IMR-90 (cell line): Measurements from ENCODE around the gene ACVRL1. TPM values are rescaled to one million over a fixed set of nuclear protein-coding genes. Genes with fewer than 3 reads are reported as not detected.

ENCODE experiments used
- ATAC-seq: fragments of 200-7000 bp; cut with Tn5 transposase; 2 replicates; pipeline ENCODE4 v1.9.1; 2020; ENCODE audit warnings: low read depth, mild to moderate bottlenecking, moderate library complexity
- BruUV-seq: library from RNA; stranded (reverse); fragments of 400-500 nt; replicated peaks from 2 replicates; lab custom pipeline; 2021; lab: Mats Ljungman, UMichigan
- CTCF ChIA-PET: fragments of 300-600 bp; formaldehyde crosslinking; extraction: SDS; loops from one replicate; lab custom pipeline; 2021; ENCODE audit warnings: antibody characterized with exemption; lab: Yijun Ruan, JAX
- POLR2A ChIA-PET: fragments of 300-600 bp; sonication (Branson Sonifier 250); formaldehyde crosslinking; loops from one replicate; lab custom pipeline; 2022; ENCODE audit warnings: antibody characterized with exemption; ENCODE audit not compliant: unreplicated experiment; lab: Charles Lee
- DNase-seq: peaks from one replicate; pipeline ENCODE4 v3.0.0; 2013
- H2AFZ ChIP-seq: replicated peaks from 2 replicates; pipeline ENCODE3; 2013; ENCODE audit warnings: low read length, mild to moderate bottlenecking; ENCODE audit not compliant: poor library complexity
- H2AK5ac ChIP-seq: 2 replicates; pipeline ENCODE4 v1.6.1; 2013; ENCODE audit warnings: low read depth, low read length, inconsistent platforms
- H2AK9ac ChIP-seq: replicated peaks from 2 replicates; pipeline ENCODE3; 2013; ENCODE audit warnings: mild to moderate bottlenecking, low read depth, low read length, moderate library complexity; ENCODE audit not compliant: poor library complexity
- H2BK120ac ChIP-seq: 2 replicates; pipeline ENCODE4 v1.6.1; 2013; ENCODE audit warnings: low read depth, low read length, inconsistent platforms
- H2BK15ac ChIP-seq: 3 replicates; pipeline ENCODE4 v1.6.1; 2013; ENCODE audit warnings: low read depth, low read length, inconsistent platforms
- H2BK20ac ChIP-seq: 2 replicates; pipeline ENCODE4 v1.6.1; 2013; ENCODE audit warnings: low read depth, mild to moderate bottlenecking, inconsistent platforms, low read length, moderate library complexity
- H2BK5ac ChIP-seq: 2 replicates; pipeline ENCODE4 v1.6.1; 2013; ENCODE audit warnings: mild to moderate bottlenecking, low read depth, low read length, inconsistent platforms; ENCODE audit not compliant: poor library complexity, severe bottlenecking
- H3K14ac ChIP-seq: replicated peaks from 2 replicates; pipeline ENCODE4 v1.6.1; 2013; ENCODE audit warnings: low read depth, low read length, inconsistent platforms
- H3K18ac ChIP-seq: 2 replicates; pipeline ENCODE4 v1.6.1; 2013; ENCODE audit warnings: low read depth, low read length, control low read depth
- H3K23ac ChIP-seq: 2 replicates; pipeline ENCODE4 v1.6.1; 2013; ENCODE audit warnings: low read depth, low read length, inconsistent platforms
- H3K27ac ChIP-seq: 2 replicates; pipeline ENCODE4 v1.5.1; 2013; ENCODE audit warnings: mild to moderate bottlenecking, control low read depth, low read length; ENCODE audit not compliant: insufficient read depth
- H3K27me3 ChIP-seq: 2 replicates; pipeline ENCODE4 v1.6.1; 2013; ENCODE audit warnings: low read length; ENCODE audit not compliant: control insufficient read depth, insufficient read depth
- H3K36me3 ChIP-seq: 2 replicates; pipeline ENCODE4 v1.6.1; 2013; ENCODE audit warnings: low read length, mixed read lengths; ENCODE audit not compliant: control insufficient read depth, insufficient read depth
- H3K4ac ChIP-seq: 2 replicates; pipeline ENCODE4 v1.6.1; 2013; ENCODE audit warnings: low read depth, low read length, inconsistent platforms
- H3K4me1 ChIP-seq: 2 replicates; pipeline ENCODE4 v1.6.1; 2013; ENCODE audit warnings: low read length, mixed read lengths; ENCODE audit not compliant: control insufficient read depth, insufficient read depth
- H3K4me2 ChIP-seq: 2 replicates; pipeline ENCODE4 v1.6.1; 2013; ENCODE audit warnings: low read depth, mild to moderate bottlenecking, control low read depth, low read length, moderate library complexity
- H3K4me3 ChIP-seq: 2 replicates; pipeline ENCODE4 v1.5.1; 2013; ENCODE audit warnings: low read depth, mild to moderate bottlenecking, control low read depth, low read length, moderate library complexity; ENCODE audit not compliant: insufficient read depth
- H3K56ac ChIP-seq: 2 replicates; pipeline ENCODE4 v1.6.1; 2013; ENCODE audit warnings: low read length, inconsistent platforms; ENCODE audit not compliant: insufficient read depth; ENCODE audit errors: extremely low read depth
- H3K79me1 ChIP-seq, 2 experiments: 2 replicates each; pipeline ENCODE4 v1.6.1; 2013; ENCODE audit warnings: low read length in 2 of 2, inconsistent platforms in 1 of 2, low read depth in 1 of 2
- H3K9ac ChIP-seq: 2 replicates; pipeline ENCODE4 v1.6.1; 2013; ENCODE audit warnings: low read depth, low read length, control low read depth
- H3K9me1 ChIP-seq: 2 replicates; pipeline ENCODE4 v1.6.1; 2013; ENCODE audit warnings: low read length, inconsistent platforms; ENCODE audit not compliant: insufficient read depth
- H3K9me3 ChIP-seq: 2 replicates; pipeline ENCODE4 v1.6.1; 2013; ENCODE audit warnings: low read length; ENCODE audit not compliant: control insufficient read depth, insufficient read depth
- H4K20me1 ChIP-seq: 2 replicates; pipeline ENCODE4 v1.6.1; 2013; ENCODE audit warnings: low read length, inconsistent platforms; ENCODE audit not compliant: insufficient read depth
- H4K5ac ChIP-seq: 2 replicates; pipeline ENCODE4 v1.6.1; 2013; ENCODE audit warnings: mild to moderate bottlenecking, low read depth, low read length, control low read depth
- H4K8ac ChIP-seq, 2 experiments: 2 replicates each; pipeline ENCODE4 v1.6.1; 2013; ENCODE audit warnings: low read depth in 2 of 2, low read length in 2 of 2, control low read depth in 1 of 2, inconsistent platforms in 1 of 2
- H4K91ac ChIP-seq: 2 replicates; pipeline ENCODE4 v1.6.1; 2013; ENCODE audit warnings: low read depth, low read length, inconsistent platforms; ENCODE audit not compliant: insufficient read depth
- BHLHE40 ChIP-seq: fragments of 150-350 bp; IDR thresholded peaks from 2 replicates; pipeline ENCODE4 v1.6.1; 2016; ENCODE audit warnings: mild to moderate bottlenecking, low read depth, low read length
- CEBPB ChIP-seq: IDR thresholded peaks from 2 replicates; pipeline ENCODE4 v1.6.1; 2012; ENCODE audit warnings: low read depth, low read length, improper control_type of control experiment
- CHD1 ChIP-seq: IDR thresholded peaks from 2 replicates; pipeline ENCODE4 v1.6.1; 2012; ENCODE audit warnings: low read depth, low read length, improper control_type of control experiment
- ELK1 ChIP-seq: fragments of 150-350 bp; IDR thresholded peaks from 2 replicates; pipeline ENCODE4 v1.6.1; 2016; ENCODE audit warnings: low read depth, mild to moderate bottlenecking, low read length, moderate library complexity, borderline replicate concordance
- FOS ChIP-seq: fragments of 150-350 bp; IDR thresholded peaks from 2 replicates; pipeline ENCODE4 v1.6.1; 2016; ENCODE audit warnings: low read depth, low read length
- MAZ ChIP-seq: IDR thresholded peaks from 2 replicates; pipeline ENCODE4 v1.6.1; 2012; ENCODE audit warnings: low read depth, mild to moderate bottlenecking, low read length, improper control_type of control experiment, moderate library complexity, borderline replicate concordance
- MXI1 ChIP-seq: IDR thresholded peaks from 2 replicates; pipeline ENCODE4 v1.6.1; 2012; ENCODE audit warnings: low read depth, mild to moderate bottlenecking, low read length, moderate library complexity, borderline replicate concordance
- NFE2L2 ChIP-seq: fragments of 150-350 bp; IDR thresholded peaks from 2 replicates; pipeline ENCODE4 v1.6.1; 2016; ENCODE audit warnings: low read depth, mild to moderate bottlenecking, low read length
- POLR2A ChIP-seq: IDR thresholded peaks from 2 replicates; pipeline ENCODE4 v1.6.1; 2012; ENCODE audit warnings: mild to moderate bottlenecking, low read depth, low read length
- RAD21 ChIP-seq: IDR thresholded peaks from 2 replicates; pipeline ENCODE4 v1.6.1; 2012; ENCODE audit warnings: low read length, improper control_type of control experiment
- RCOR1 ChIP-seq: IDR thresholded peaks from 2 replicates; pipeline ENCODE4 v1.6.1; 2012; ENCODE audit warnings: mild to moderate bottlenecking, low read length, improper control_type of control experiment; ENCODE audit not compliant: insufficient replicate concordance
- SMC3 ChIP-seq: fragments of 150-350 bp; IDR thresholded peaks from 2 replicates; pipeline ENCODE4 v1.6.1; 2016; ENCODE audit warnings: low read depth, mild to moderate bottlenecking, antibody characterized with exemption, low read length, moderate library complexity
- WGBS, 2 experiments: methylation state at CpG; one replicate each; pipeline versions ENCODE4 v1.1.5 to v1.1.7; 2013; ENCODE audit warnings: missing lambda C conversion rate in 2 of 2; ENCODE audit not compliant: insufficient read length in 1 of 2; ENCODE audit errors: extremely low coverage in 2 of 2; 5-methylcytosine and 5-hydroxymethylcytosine counted together
- dilution Hi-C: fragments of 300-500 bp; cut with HindIII; formaldehyde crosslinking; loops from one replicate; pipeline ENCODE4 v1.14.3; 2018; ENCODE audit warnings: low sequenced_read_pairs; ENCODE audit not compliant: unreplicated experiment
- in situ Hi-C: fragments of 300-500 bp; cut with MboI; formaldehyde crosslinking; loops from 3 replicates; pipeline ENCODE4 v1.14.3; 2019; ENCODE audit warnings: low sequenced_read_pairs, inconsistent platforms, mixed read lengths
- intact Hi-C: fragments of 100-400 bp; cut with micrococcal nuclease; formaldehyde crosslinking; loops from 2 replicates; pipeline ENCODE4 v1.10.0; 2022
- polyA plus RNA-seq, 3 experiments: library from polyadenylated mRNA; depleted of rRNA; stranded (reverse); fragments of >200 nt; gene quantifications; 2 replicates each; pipeline ENCODE4 v1.2.3, GENCODE V29; 2012; ENCODE audit warnings: low replicate concordance in 1 of 3
- total RNA-seq: library from RNA; depleted of rRNA; stranded (reverse); fragments of >200 nt; gene quantifications from 2 replicates; pipeline ENCODE4 v1.2.3, GENCODE V29; 2012
- TF ChIP-seq, protein P1 (sequence below): fragments of 150-350 bp; IDR thresholded peaks from 2 replicates; pipeline ENCODE4 v1.6.1; 2017; ENCODE audit warnings: mild to moderate bottlenecking, antibody characterized with exemption, low read length, low read depth
- TF ChIP-seq, protein P2 (sequence below): conservative IDR thresholded peaks from 2 replicates; pipeline ENCODE4 v1.5.1; 2012; ENCODE audit warnings: mild to moderate bottlenecking, low read depth, low read length, improper control_type of control experiment

ACVRL1 gene
- total and polyA plus RNA-seq, 2 of the 4 experiments (the other 2 are of a cell fraction), result 6.4 to 7.5 TPM

- ChIA-PET CTCF (interaction anchor here (2.4 kb wide), 1 partner anchor 13 kb away, joined by 12 read pairs; no protein-coding TSS in a partner anchor), POLR2A (no interaction called here)
- H3K56ac ChIP-seq, result no peak within 1 kb of the TSS
- peak within 1 kb of the TSS; percentile 84; the same call in 1 of the 2 replicates for H3K14ac ChIP-seq
- H2BK20ac ChIP-seq, result peak within 1 kb of the TSS; percentile 77; the same call in 1 of the 2 replicates
- H2BK120ac ChIP-seq, result peak within 1 kb of the TSS; percentile 74
- DNase-seq (no peak), ATAC-seq (peak; percentile 53)
- intact Hi-C loops (no loop called here), dilution Hi-C loops (no loop called here), in situ Hi-C loops (no loop called here)
- H3K9ac ChIP-seq, result no peak within 1 kb of the TSS
- H3K4me3 ChIP-seq, result no peak within 1 kb of the TSS
- peak within 1 kb of the TSS; percentile 83 for H3K4ac ChIP-seq
- H2AK9ac ChIP-seq, result peak within 1 kb of the TSS; percentile 7
- peak within 1 kb of the TSS; percentile 85; the same call in 1 of the 3 replicates for H2BK15ac ChIP-seq
- peaks cover 2% of the 10 kb centered on the region; the same call in 1 of the 2 replicates for H3K9me1 ChIP-seq
- no peaks in the 10 kb centered on the region for H3K27me3 ChIP-seq
- no peaks in the 10 kb centered on the region for H3K36me3 ChIP-seq
- WGBS, 2 experiments, result 62% methylated on average over 15 of the region's 41 CpGs; no CpG with 5 or more reads in 1 of the 2 experiments
- no peak within 1 kb of the TSS for H4K91ac ChIP-seq
- H3K23ac ChIP-seq, result no peak within 1 kb of the TSS
- no peak within 1 kb of the TSS for H3K27ac ChIP-seq
- H3K18ac ChIP-seq, result no peak within 1 kb of the TSS
- peak within 1 kb of the TSS; percentile 78 for H2AFZ ChIP-seq
- H3K79me1 ChIP-seq, result no peaks in the 10 kb centered on the region
- no peak within 1 kb of the TSS for H3K4me2 ChIP-seq
- BruUV-seq, result no TSS peak
- peak within 1 kb of the TSS; percentile 69; the same call in 1 of the 2 replicates for H2AK5ac ChIP-seq
- H4K20me1 ChIP-seq, result no peaks in the 10 kb centered on the region
- H2BK5ac ChIP-seq, result no peak within 1 kb of the TSS
- H4K5ac ChIP-seq, result no peak within 1 kb of the TSS
- H3K9me3 ChIP-seq, result no peaks in the 10 kb centered on the region
- H4K8ac ChIP-seq, result peak within 1 kb of the TSS; percentile 35 to 41; a peak in 2 of 4 replicates
- H3K4me1 ChIP-seq, result peaks cover 6% of the 10 kb centered on the region
- TF ChIP-seq MXI1, result no peak
- TF ChIP-seq FOS, result no peak
- no peak for TF ChIP-seq RCOR1
- TF ChIP-seq, protein P1, sequence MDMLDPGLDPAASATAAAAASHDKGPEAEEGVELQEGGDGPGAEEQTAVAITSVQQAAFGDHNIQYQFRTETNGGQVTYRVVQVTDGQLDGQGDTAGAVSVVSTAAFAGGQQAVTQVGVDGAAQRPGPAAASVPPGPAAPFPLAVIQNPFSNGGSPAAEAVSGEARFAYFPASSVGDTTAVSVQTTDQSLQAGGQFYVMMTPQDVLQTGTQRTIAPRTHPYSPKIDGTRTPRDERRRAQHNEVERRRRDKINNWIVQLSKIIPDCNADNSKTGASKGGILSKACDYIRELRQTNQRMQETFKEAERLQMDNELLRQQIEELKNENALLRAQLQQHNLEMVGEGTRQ, result no peak
- TF ChIP-seq CEBPB, result no peak
- no peak for TF ChIP-seq ELK1
- TF ChIP-seq SMC3, result no peak
- TF ChIP-seq, protein P2, sequence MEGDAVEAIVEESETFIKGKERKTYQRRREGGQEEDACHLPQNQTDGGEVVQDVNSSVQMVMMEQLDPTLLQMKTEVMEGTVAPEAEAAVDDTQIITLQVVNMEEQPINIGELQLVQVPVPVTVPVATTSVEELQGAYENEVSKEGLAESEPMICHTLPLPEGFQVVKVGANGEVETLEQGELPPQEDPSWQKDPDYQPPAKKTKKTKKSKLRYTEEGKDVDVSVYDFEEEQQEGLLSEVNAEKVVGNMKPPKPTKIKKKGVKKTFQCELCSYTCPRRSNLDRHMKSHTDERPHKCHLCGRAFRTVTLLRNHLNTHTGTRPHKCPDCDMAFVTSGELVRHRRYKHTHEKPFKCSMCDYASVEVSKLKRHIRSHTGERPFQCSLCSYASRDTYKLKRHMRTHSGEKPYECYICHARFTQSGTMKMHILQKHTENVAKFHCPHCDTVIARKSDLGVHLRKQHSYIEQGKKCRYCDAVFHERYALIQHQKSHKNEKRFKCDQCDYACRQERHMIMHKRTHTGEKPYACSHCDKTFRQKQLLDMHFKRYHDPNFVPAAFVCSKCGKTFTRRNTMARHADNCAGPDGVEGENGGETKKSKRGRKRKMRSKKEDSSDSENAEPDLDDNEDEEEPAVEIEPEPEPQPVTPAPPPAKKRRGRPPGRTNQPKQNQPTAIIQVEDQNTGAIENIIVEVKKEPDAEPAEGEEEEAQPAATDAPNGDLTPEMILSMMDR, result no peak
- TF ChIP-seq POLR2A, result no peak
- TF ChIP-seq NFE2L2, result no peak
- TF ChIP-seq BHLHE40, result no peak
- no peak for TF ChIP-seq RAD21
- TF ChIP-seq CHD1, result no peak
- TF ChIP-seq MAZ, result no peak
Measured at GRCh38 chr12:51887476-51888315, 19.6 kb upstream of the ACVRL1 start, which contains the start of gene ANKRD33. Gene ANKRD33, plus strand, starts transcription at chr12:51888103. Its CDS starts 84 bp downstream, at chr12:51888187.
